22Rv1 (cell line): ENCODE data around the gene CEL.

Experiments used
- CTCF ChIP-seq: fragments of 450-650 bp; IDR thresholded peaks from 2 replicates; pipeline ENCODE4 v1.5.1; 2017; ENCODE audit warnings: mild to moderate bottlenecking
- ZFX ChIP-seq: fragments of 450-650 bp; IDR thresholded peaks from 2 replicates; pipeline ENCODE4 v1.6.1; 2017; ENCODE audit warnings: antibody characterized with exemption, borderline replicate concordance

- no peak for TF ChIP-seq CTCF
- no peak for TF ChIP-seq ZFX
Observed at GRCh38 chr9:133099726-133100505, 38.1 kb downstream of the CEL start.
